Measurements from ENCODE around the gene CSNK2B.

- TF ChIP-seq CTCF (IDR thresholded peaks at IDR 0.05) (no peak), EP300 (IDR thresholded peaks at IDR 0.05) (no peak), POLR2A (IDR thresholded peaks at IDR 0.05) (no peak), POLR2AphosphoS5 (IDR thresholded peaks at IDR 0.05) (no peak)
Observed at GRCh38 chr6:31661262-31662123, 4.4 kb upstream of the CSNK2B start.

All from suprapubic skin (tissue), 4 donors.